ENCODE results near the gene USH2A.
A peak's percentile ranks its signal among the peaks of the same experiment; 100 is the strongest.

USH2A gene

DNA sequence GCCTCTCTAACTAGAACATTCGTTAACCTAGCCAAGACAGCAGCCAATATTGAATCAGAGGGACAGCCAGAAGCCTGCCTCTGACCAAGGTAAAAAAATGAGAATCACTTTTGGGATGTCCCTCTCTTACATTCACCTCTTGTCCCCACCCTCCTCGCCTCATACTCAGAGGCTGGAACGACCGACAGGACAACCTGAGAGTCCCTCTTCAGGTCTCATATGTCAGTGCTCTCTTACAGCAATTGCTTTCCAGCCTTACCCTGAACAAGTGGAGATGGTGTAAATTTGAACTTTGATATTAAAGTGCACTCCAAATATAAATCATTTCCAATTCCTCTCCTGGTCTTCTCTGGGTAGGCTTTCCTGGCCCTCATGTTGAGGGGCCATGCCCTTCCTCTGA, 528.6 kb downstream of the USH2A start:
- H3K4me3 ChIP-seq (ENCODE audit: low read depth, low read length) = no peak overlapping the region
- no peak for TF ChIP-seq CTCF (IDR thresholded peaks at IDR 0.05; ENCODE audit: low read depth, low read length, missing control alignments)
- in situ Hi-C loops (cut with HindIII; ENCODE audit: low sequenced_read_pairs) = no loop called here
- DNase-seq (ENCODE audit: low read depth) = no peak

DNA sequence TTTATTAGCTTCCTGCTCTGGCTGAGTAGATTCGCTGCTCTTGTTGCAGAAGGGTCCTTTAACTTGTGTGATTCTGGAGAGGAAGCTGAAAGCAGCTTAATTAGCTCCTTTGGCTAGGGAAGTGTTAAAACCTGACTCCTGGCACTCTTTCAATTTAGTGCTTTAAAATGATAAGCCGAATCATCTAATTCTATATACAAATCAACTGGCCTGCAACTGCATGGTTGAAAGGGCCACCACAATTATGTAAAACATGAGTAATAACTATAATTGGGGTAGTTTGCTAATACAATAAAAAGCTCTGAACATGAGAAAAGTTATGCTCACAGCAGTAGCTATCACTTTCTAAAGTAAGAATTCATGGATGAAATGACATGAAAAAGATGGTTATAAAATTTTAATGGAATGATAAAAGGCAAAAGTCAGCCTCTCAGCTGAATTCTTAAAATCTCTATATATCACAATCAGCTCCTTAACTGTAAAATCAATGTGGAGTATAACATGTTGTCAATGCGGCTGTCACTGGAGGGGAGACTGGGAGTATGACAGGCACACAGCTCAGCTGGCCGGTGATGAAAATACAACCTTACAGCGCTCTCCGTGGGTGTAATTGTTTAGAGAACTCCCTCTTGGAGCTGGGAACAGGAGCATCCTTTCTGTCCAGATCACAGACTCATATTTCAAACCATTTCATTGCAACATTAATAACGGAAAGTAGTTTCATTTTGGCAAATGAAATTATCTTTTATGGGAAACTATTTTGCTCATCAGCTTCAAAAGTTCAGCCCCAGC, 531.8 kb downstream of the USH2A start:
- no peak overlapping the region for H3K4me3 ChIP-seq (ENCODE audit: low read depth, low read length)
- in situ Hi-C loops (cut with HindIII; ENCODE audit: low sequenced_read_pairs) = no loop called here
- no peak for DNase-seq (ENCODE audit: low read depth)
- TF ChIP-seq CTCF (IDR thresholded peaks at IDR 0.05; ENCODE audit: low read depth, low read length, missing control alignments) = no peak

- TF ChIP-seq CTCF (IDR thresholded peaks at IDR 0.05; ENCODE audit: low read depth, low read length, missing control alignments) = no peak
- in situ Hi-C loops (cut with HindIII; ENCODE audit: low sequenced_read_pairs) = no loop called here
- no peak for DNase-seq (ENCODE audit: low read depth)
- H3K4me3 ChIP-seq (ENCODE audit: low read depth, low read length) = no peak overlapping the region
Measured at GRCh38 chr1:215890438-215890837, 532.8 kb downstream of the USH2A start.

DNA sequence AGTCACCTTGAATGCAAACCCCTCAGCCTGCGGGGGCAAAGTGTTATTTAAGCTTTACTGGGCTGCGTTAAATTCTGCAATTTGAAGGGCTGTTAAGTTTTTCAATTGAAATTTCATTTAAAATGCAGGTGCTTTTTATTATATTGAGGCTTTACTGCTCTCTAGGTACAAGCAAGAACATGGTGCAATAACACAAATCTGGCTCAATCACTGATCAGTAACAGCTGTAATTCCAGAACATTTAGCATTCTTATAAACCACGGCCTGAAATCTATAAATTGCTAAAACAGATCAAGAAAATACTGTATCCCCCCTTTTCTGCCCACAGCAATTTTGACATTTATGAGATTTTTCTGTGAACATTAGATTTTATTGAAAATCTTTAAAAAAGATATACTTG, 533.4 kb downstream of the USH2A start:
- no peak for TF ChIP-seq CTCF (IDR thresholded peaks at IDR 0.05; ENCODE audit: low read depth, low read length, missing control alignments)
- in situ Hi-C loops (cut with HindIII; ENCODE audit: low sequenced_read_pairs) = no loop called here
- no peak for DNase-seq (ENCODE audit: low read depth)

DNA sequence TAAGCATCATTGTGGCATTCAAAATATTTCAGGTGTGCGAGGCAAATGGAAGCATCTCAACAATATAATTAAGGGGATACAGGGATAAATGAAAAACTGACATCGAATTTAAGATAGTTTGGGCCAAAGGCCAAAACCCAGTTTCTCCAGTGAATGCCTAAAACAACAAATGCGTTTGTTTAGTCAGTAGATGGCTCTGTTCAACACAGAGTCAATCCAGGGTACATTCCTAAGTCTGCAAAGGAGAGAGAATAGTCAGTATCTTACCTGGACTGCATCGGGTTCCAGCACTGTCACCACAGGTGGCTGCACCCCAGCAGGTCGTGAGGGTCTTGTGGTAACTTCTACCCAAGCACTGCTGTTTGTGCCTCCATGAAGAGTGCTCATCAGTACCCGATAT, 535.1 kb downstream of the USH2A start:
- in situ Hi-C loops (cut with HindIII; ENCODE audit: low sequenced_read_pairs) = no loop called here
- TF ChIP-seq CTCF (IDR thresholded peaks at IDR 0.05; ENCODE audit: low read depth, low read length, missing control alignments) = peak; percentile 22
- DNase-seq (ENCODE audit: low read depth) = no peak
- H3K4me3 ChIP-seq (ENCODE audit: low read depth, low read length) = no peak overlapping the region

More for the DNA sequence above, 533.4 kb downstream of the USH2A start:
- no peak overlapping the region for H3K4me3 ChIP-seq (ENCODE audit: low read depth, low read length)

GRCh38 chr1:215887627-215888026, 535.6 kb downstream of the USH2A start:
- peak; percentile 50 for DNase-seq (ENCODE audit: low read depth)
- H3K4me3 ChIP-seq (ENCODE audit: low read depth, low read length) = no peak overlapping the region
- no peak for TF ChIP-seq CTCF (IDR thresholded peaks at IDR 0.05; ENCODE audit: low read depth, low read length, missing control alignments)
- in situ Hi-C loops (cut with HindIII; ENCODE audit: low sequenced_read_pairs) = no loop called here
